Occipital lobe (tissue), 2 donors: ENCODE measurements around the gene CDK2AP2. TPM values are rescaled to one million over a fixed set of nuclear protein-coding genes. Genes with fewer than 3 reads are reported as not detected.
"Not testable (repeated sequence)": the region's sequence is repeated elsewhere in the genome, so short reads cannot be mapped to it uniquely, and the experiment has no call there.

Source experiments
- DNase-seq: peaks from one replicate; lab custom pipeline; 2025; lab: John Stamatoyannopoulos, UW
- total RNA-seq: library from RNA; depleted of rRNA; stranded (reverse); fragments of >200 nt; gene quantifications from one replicate; pipeline ENCODE4 v1.2.3, GENCODE V29; 2014

CDK2AP2 gene
- total RNA-seq, 1 donor from 2014 or later = 4.7 TPM

DNA sequence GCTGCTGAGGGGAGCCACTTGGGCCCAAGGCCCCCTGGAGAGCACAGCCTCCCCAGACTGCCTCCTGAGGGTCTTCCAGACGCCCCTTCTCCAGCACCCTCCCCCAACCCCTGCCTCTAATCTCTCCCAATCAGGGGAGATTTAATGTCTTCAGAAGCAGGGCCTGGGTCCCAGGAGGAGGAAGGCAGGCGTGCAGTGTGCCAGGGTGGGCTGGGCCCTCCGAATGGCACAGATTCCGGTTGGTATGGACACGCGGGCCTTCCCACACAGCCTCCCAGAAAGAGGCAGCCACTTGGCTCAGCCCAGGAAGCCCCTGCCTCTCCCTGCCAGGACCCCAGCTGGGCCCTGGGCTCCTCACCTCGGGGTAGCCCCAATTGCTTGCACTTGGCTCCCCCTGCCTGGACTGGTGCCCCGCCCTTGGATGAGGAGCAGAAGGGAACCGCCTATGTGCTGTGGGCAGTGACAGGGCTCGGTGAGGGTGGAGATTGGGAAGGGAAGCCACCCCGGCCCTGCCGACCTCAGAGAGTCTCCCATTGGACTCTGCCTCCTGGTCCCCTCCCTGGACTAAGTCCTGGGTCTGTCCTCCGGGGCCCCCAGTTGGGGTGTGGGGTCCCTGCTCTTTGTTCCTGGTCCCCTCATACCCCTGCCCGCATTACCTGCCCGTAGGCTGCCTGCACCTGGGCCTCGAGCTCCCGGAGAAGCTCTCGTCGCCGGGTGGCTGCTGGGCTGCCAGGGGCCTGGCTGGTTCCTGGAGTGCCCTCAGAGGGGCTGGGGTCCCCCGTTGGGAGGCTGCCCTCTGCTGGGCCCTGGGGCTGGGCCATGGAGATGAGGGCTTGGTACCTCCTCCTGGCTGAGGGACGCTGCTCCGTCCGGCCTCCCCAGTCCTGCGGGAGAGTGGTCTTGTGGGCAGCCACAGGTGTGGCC lies 15.9 kb upstream of the CDK2AP2 start:
- no peak for DNase-seq

GRCh38 chr11:67522844-67523555 lies 15.0 kb upstream of the CDK2AP2 start, which contains the start of gene CABP2:
Gene CABP2, minus strand, starts transcription at chr11:67523446. Its CDS starts 120 bp downstream, at chr11:67523326.
- no peak for DNase-seq

DNA sequence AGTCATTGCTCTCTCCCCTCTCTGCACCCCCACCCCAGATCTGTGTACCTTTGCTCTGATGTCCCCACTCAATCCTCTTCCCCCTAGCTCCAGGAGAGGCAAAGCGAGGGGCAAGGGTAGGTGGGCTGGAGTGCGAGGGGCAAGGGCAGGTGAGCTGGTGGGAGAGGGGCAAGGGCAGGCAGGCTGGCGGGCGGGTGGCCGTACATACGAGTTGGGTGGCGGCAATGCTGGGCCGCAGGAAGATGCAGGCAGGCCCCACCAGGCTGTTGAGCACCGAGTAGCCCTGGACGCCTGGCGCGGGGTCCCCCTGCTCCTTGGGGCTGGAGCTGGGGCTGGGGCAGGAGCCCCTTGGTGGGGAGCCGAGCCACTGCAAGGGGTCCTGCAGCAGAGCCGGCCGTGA lies 14.4 kb upstream of the CDK2AP2 start:
- DNase-seq = no peak

- no peak for DNase-seq
Measured at GRCh38 chr11:67521924-67522323, 14.0 kb upstream of the CDK2AP2 start.

DNA sequence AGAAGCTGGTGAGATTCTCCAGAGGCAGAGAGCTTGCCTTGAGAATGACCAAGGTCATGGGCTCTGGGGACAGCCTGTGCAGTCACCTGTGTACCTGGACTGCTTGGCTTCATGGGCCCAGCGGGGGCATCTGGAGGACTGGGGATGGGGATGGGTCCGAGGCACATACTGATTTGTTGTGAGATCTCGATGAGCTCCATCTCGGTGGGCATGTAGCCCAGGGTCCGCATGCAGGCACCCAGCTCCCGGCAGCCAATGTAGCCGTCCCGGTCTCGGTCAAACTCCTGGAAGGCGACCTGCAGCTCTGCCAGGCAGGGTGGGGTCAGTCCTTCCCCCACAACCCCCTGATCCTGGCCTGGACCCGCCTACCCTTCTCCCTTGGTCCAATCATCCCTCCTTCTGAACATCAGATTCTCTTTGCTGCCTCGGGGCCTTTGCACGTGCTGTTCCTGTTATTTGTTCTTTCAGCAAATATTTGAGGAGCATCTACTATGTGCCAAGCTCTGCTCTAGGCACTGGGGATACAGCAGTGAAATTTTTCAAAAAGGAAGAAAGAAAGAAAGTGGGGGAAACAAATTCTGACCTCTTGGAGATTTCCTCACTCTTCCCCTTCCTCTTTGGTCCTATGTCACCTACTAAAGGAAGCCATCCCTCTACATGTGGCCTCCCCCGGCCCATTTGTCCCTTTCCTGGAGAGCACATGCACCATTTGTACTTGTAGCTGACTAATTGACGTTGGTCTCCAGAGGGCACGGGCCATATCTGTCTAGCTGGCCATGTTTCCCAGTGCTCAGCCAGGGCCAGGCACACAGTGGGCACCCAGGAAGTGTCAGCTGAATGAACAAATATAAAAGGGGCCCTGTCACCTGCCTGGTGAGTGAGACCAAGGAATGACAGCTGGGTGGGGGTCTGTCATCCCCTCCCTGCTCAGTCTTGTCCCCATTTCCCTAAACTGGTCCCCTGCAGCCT lies 13.2 kb upstream of the CDK2AP2 start:
- DNase-seq = no peak

GRCh38 chr11:67519726-67520125 lies 11.8 kb upstream of the CDK2AP2 start:
- DNase-seq = no peak

DNA sequence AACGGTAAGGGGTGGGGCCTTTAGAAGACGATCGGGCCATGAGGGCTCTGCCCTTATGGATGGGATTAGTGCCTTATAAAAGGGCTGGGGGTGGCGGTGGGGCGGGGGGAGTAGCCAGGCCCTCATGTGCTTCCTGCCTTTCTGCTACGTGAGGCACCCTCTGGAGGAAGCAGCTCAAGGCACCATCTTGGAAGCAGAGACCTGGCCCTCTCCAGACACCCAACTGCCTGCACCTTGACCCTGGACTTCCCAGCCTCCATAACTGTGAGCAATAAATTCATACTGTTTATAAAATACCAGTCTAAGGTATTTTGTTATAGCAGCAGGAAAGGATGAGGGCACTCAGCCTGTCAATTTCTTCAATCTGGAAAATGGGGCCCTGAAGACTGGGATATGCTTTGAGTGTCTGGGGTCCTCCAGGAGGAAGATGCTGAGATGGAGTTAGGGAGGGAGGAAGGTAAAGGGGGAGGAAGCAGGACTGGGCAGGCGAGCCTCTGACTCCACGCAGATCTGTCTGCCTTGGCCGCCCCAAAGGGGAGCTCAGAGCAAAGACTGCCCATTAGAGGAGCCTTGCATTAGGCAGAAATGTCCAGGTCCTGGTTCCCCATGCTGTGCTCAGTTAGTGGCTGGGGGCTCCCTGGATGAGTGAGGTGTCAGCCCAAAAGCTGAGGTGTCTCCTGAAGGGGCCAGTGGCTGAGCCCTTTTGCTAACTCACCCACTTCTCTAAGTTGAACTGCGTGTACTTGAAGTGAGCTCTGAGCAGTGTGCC lies 10.0 kb upstream of the CDK2AP2 start:
- DNase-seq = no peak

DNA sequence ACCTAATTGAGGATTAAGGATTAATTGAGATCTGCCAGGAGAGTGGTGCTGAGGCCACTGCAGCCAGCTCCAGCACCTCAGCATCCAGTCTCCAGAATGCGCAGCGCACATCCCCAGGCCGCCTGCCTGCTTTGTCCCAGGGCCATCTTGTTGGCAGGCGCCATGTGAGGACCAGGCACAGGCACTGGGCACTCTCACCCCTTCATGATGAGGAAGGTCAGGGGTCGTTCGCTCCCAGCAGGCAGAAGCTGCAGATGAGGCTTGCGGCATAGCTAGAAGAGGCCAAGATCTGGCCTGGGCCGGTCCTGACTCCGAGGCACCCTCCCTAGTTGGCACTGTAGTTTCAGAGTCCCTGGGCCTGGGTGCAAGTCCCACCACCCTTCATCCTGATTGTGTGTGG lies 8.8 kb upstream of the CDK2AP2 start:
- DNase-seq = no peak

GRCh38 chr11:67514116-67514515 lies 6.2 kb upstream of the CDK2AP2 start:
- DNase-seq = no peak

DNA sequence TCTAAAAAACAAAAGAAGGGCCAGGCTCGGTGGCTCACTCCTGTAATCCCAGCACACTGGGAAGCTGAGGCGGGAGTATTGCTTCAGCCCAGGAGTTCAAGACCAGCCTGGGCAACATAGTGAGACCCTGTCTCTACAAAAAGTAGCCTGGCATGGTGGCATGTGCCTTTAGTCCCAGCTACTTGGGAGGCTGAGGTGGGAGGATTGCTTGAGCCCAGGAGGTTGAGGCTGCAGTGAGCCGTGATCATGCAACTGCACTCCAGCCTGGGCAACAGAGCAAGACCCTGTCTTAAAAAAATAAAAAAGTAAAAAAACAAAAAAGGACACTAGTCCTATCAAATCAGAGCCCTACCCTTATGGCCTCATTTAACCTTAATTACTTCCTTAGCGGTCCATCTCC lies 3.6 kb upstream of the CDK2AP2 start:
- not testable (repeated sequence) for DNase-seq

GRCh38 chr11:67510023-67510345 lies 2.0 kb upstream of the CDK2AP2 start:
- no peak for DNase-seq

DNA sequence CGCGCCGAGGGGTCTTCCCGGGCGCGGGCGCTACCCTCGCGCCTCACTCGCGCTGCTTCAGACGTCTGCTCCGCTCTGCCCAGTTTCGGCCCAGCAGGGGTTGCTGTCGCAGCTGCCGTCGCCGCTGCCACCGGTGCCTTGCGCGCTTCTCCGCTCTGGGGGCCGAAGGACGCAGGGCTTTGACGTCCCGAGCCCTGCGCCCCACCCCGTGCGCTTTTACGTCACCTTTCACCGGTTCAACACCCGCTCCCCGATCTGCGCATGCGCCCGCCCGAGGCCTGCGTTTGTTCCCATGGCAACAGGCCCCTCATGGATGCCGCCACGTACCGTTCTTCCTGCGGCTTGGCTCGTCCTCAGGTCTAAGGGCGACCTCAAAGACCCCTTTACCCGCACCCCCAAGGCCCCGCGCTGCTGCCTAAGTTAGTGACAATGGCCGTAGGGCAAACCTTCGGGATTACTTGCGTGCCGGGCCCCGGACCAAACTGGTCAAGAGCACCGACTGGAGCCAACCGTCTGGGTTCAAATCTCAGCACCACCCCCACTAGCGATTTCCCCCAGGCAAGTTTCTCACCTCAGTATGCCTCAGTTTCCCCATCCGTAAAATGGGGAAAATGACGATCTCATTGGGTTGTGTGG lies 642 bp upstream of the CDK2AP2 start:
- peak; percentile 89 for DNase-seq

DNA sequence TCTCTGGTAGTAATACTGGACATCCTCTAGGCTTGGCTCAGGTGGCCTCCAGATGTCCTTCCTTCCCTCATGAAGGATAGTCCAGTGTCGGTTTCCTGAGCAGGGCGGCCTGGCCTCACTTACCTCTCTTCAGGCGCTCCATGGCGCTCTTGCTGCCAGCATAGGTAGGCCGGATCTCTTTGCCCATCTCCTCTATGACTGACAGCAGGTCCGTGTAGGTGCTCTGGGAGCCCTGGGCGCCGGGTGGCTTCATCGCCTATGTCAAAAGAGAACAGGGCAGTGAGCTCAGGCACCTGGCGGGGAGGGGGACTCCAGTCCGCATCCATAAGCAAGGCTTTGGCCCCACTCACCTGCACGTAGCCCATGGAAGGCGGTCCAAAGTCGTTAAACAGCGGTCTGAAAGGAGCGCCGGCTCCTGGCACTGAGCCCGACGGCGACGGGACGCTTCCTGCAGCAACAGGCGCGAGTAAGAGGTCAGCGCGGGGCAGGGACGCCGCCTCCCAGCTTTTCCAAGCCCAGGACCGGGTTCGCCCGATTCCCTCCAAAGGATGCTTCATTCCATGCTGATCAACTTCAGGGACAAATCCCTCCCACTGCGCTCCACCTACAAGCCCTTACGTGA lies 609 bp downstream of the CDK2AP2 start:
- no peak for DNase-seq

DNA sequence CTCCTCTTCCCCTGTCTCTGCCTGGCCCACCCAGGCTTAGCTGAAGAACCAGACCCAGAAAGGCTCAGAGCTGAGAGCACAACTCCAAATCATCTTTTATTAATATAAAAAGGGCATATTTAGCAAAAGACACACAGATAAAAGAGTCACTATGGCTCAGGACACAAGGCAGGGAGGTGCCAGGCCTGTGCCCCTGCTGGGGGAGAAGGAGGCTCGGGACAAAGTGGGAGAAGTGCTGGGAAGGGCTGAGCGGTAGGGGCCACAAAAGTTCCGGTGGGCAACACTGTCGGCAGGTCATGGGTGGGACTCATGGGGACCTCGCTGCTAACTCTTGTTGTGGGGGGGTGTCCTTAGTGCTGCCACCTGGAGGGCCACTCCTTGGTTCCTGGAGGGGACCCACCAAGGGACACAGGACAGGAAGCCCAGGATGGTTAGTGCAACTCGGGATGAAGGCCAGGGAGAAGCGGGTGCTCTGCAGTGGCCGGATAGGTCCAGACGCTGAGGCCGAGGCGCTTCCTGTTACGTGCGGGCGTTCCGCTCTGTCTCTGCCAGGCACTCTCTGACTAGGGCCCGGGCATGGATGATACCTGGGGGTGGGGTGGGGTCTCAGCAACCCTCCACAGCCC lies 1.4 kb downstream of the CDK2AP2 start:
- DNase-seq = no peak

DNA sequence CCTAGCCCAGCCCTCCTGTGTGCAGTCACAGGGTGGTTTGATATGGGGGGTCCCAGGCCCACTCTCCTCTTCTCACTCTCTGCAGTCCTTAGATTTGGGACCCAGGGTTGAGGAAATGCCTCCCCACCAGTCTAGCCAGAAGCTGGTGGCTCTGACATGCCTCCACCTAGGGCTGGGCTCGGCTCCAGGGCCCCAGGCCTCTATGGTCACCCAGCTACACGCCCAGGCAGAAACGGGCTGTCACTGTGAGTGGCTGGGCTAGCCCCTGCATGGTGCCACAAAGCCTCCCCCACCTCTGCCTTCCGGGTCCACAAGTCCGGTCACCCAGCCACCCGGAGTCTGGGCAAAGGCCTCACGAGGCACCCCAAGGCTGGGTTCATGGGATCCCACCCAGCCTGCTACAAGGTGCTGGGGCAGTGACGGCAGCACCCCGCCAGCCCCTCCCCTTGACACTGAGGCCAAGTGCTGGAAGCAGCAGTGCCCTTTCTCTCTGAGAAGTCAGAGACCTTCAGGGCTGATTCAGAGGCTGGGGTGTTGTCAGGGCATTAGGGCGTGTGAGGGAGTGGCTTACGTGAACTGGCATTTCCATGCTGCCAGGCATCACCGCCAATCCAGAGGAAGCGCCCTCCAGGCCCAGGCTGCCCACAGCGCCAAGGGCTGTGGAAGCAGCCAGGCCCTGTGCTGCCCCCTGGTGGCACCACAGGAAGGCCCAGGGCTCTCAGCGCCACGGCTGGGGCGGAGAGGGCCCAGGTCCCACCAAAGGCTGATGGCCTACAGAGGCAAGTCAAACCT lies 2.2 kb downstream of the CDK2AP2 start:
- DNase-seq = peak; percentile 61

- no peak for DNase-seq
Measured at GRCh38 chr11:67504950-67505581, 2.9 kb downstream of the CDK2AP2 start, which contains the start of gene PITPNM1. Gene PITPNM1, minus strand, starts transcription at chr11:67505363. Its CDS starts 1,183 bp downstream, at chr11:67504180.

DNA sequence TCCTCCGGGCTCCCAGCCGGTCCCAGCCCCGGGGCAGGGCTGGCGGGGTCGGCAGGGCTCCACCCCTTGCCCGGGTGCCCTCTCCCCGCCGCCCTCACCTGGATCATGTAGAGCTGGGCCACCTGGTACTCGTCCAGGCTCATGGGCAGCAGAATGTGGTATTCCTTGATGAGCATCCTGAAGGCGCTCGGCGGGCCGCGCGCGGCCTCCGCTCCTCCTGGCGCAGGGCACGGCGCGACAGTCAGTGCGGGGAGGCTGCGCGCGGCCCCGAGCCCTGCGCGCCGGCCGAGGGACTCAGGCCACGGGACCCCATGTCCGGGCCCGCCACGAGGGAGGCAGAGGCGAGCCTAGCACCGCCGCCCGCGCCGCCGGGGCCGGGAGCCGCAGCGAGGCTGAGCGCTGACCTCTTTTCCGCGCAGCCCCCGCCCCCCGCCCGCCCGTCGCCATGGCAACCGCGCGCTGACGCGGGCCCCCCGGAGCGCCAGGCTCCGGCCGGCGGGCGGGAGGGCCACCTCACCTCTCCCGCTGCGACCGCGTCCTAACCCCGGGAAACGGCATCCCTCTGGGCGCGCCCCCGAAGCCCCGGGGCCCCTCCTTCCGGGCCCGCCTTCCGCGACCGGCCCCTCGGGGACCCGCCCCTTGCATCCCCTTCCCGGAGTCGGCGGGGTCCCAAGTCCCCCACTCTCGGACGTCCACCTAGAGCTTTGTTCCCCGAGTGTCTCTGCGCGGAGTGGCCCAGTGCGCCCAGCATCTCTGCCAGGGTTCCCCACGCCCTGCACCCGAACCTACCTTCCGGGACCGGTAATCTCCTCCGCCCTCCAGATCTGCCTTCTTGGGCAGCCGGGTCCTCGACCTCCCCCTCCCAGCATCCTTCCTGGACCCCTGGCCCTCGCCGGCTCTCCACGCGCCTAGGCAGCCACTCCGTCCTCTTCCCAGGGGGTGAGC lies 3.7 kb downstream of the CDK2AP2 start:
- no peak for DNase-seq
